Nephron (organoid): ENCODE results near the gene TWF2.
A peak's percentile ranks its signal among the peaks of the same experiment; 100 is the strongest.

Experiments used
- H3K27ac Mint-ChIP-seq, 3 experiments: 2 replicates each; pipeline ENCODE4 v1.8.0; 2020; ENCODE audit warnings: mixed read lengths in 3 of 3, mild to moderate bottlenecking in 2 of 3, moderate library complexity in 1 of 3
- H3K27me3 Mint-ChIP-seq: 2 replicates; pipeline ENCODE4 v1.8.0; 2021; ENCODE audit warnings: low read depth, mild to moderate bottlenecking, moderate library complexity, mixed read lengths
- H3K36me3 Mint-ChIP-seq: 2 replicates; pipeline ENCODE4 v1.8.0; 2020; ENCODE audit warnings: low read depth, mixed read lengths
- H3K4me1 Mint-ChIP-seq: 2 replicates; pipeline ENCODE4 v1.8.0; 2020; ENCODE audit warnings: mixed read lengths
- H3K4me3 Mint-ChIP-seq, 3 experiments: 2 replicates each; pipeline ENCODE4 v1.8.0; 2020; ENCODE audit warnings: mild to moderate bottlenecking in 3 of 3, mixed read lengths in 3 of 3, moderate library complexity in 2 of 3
- H3K9me3 Mint-ChIP-seq: 2 replicates; pipeline ENCODE4 v1.8.0; 2020; ENCODE audit warnings: mixed read lengths
- CTCF ChIP-seq, 3 experiments: fragments of 200-600 bp; sonication (generic); IDR thresholded peaks; one replicate each; pipeline ENCODE4 v1.5.0; 2021; ENCODE audit warnings: antibody characterized with exemption in 3 of 3; ENCODE audit not compliant: unreplicated experiment in 3 of 3

The TWF2 gene

GRCh38 chr3:52243791-52244628 is 5.1 kb upstream of the TWF2 start:
- no peak for TF ChIP-seq CTCF (IDR thresholded peaks at IDR 0.05; ENCODE audit: unreplicated experiment in 3 of 3)
- Mint-ChIP-seq H3K27ac (no peak overlapping the region), H3K27me3 (peaks cover 5% of the 10 kb centered on the region), H3K4me3 (peak overlapping the region; percentile 73 to 77 (median 73)), H3K9me3 (no peaks in the 10 kb centered on the region), H3K36me3 (no peaks in the 10 kb centered on the region), H3K4me1 (peaks cover 19% of the 10 kb centered on the region)

GRCh38 chr3:52242039-52242438 is 3.1 kb upstream of the TWF2 start:
- Mint-ChIP-seq H3K4me3 (peak overlapping the region; percentile 4 to 48 (median 41)), H3K9me3 (no peaks in the 10 kb centered on the region), H3K4me1 (peaks cover 25% of the 10 kb centered on the region), H3K36me3 (no peaks in the 10 kb centered on the region), H3K27me3 (peaks cover 5% of the 10 kb centered on the region), H3K27ac (no peak overlapping the region)
- no peak for TF ChIP-seq CTCF (IDR thresholded peaks at IDR 0.05; ENCODE audit: unreplicated experiment in 3 of 3)

- H3K4me3 Mint-ChIP-seq, result peak overlapping the region; percentile 95 to 99 (median 99)
- TF ChIP-seq CTCF (IDR thresholded peaks at IDR 0.05; ENCODE audit: unreplicated experiment in 3 of 3), result no peak
- H3K36me3 Mint-ChIP-seq, result no peaks in the 10 kb centered on the region
- peaks cover 5% of the 10 kb centered on the region for H3K27me3 Mint-ChIP-seq
- H3K4me1 Mint-ChIP-seq, result peaks cover 25% of the 10 kb centered on the region
- peak overlapping the region in 2 of 3 experiments; percentile 38 to 49 for H3K27ac Mint-ChIP-seq
- no peaks in the 10 kb centered on the region for H3K9me3 Mint-ChIP-seq
Measured at GRCh38 chr3:52240886-52241370, 2.0 kb upstream of the TWF2 start.

- no peaks in the 10 kb centered on the region for H3K9me3 Mint-ChIP-seq
- no peaks in the 10 kb centered on the region for H3K36me3 Mint-ChIP-seq
Measured at GRCh38 chr3:52240059-52240885, 1.3 kb upstream of the TWF2 start.

GRCh38 chr3:52238193-52238760 is 681 bp downstream of the TWF2 start:
- Mint-ChIP-seq H3K4me1 (peaks cover 25% of the 10 kb centered on the region), H3K36me3 (no peaks in the 10 kb centered on the region), H3K9me3 (no peaks in the 10 kb centered on the region), H3K27ac (peak overlapping the region; percentile 83 to 95 (median 89)), H3K27me3 (no peaks in the 10 kb centered on the region), H3K4me3 (peak overlapping the region; percentile 95 to 99 (median 99))
- no peak for TF ChIP-seq CTCF (IDR thresholded peaks at IDR 0.05; ENCODE audit: unreplicated experiment in 3 of 3)

More at GRCh38 chr3:52240059-52240885, 1.3 kb upstream of the TWF2 start:
- no peak for TF ChIP-seq CTCF (IDR thresholded peaks at IDR 0.05; ENCODE audit: unreplicated experiment in 3 of 3)
- H3K4me3 Mint-ChIP-seq, result peak overlapping the region; percentile 95 to 99 (median 99)
- peaks cover 25% of the 10 kb centered on the region for H3K4me1 Mint-ChIP-seq
- H3K27me3 Mint-ChIP-seq, result peaks cover 5% of the 10 kb centered on the region
- peak overlapping the region in 2 of 3 experiments; percentile 49 to 87 for H3K27ac Mint-ChIP-seq
